ENCODE results near the gene HBM.
"Not testable (repeated sequence)": the region's sequence is repeated elsewhere in the genome, so short reads cannot be mapped to it uniquely, and the experiment has no call there.

The HBM gene

GRCh38 chr16:180681-181564 is 15.1 kb downstream of the HBM start:
- Mint-ChIP-seq H3K4me3 (peak overlapping the region; percentile 64), H3K27me3 (peaks cover 9% of the 10 kb centered on the region), H3K27ac (no peak overlapping the region), H3K4me1 (ENCODE audit: low read depth) (peaks cover 6% of the 10 kb centered on the region), H3K9me3 (ENCODE audit: low read depth) (no peaks in the 10 kb centered on the region), H3K36me3 (no peaks in the 10 kb centered on the region)

- Mint-ChIP-seq H3K36me3 (no peaks in the 10 kb centered on the region), H3K27me3 (peaks cover 9% of the 10 kb centered on the region), H3K9me3 (ENCODE audit: low read depth) (no peaks in the 10 kb centered on the region), H3K27ac (no peak overlapping the region), H3K4me3 (peak overlapping the region; percentile 23), H3K4me1 (ENCODE audit: low read depth) (peaks cover 6% of the 10 kb centered on the region)
Measured at GRCh38 chr16:181565-182021, 15.8 kb downstream of the HBM start.

- H3K4me1 Mint-ChIP-seq (ENCODE audit: low read depth), result peaks cover 3% of the 10 kb centered on the region
- no peaks in the 10 kb centered on the region for H3K9me3 Mint-ChIP-seq (ENCODE audit: low read depth)
- no peak overlapping the region for H3K27ac Mint-ChIP-seq
- H3K36me3 Mint-ChIP-seq, result no peaks in the 10 kb centered on the region
- H3K4me3 Mint-ChIP-seq, result no peak overlapping the region
- H3K27me3 Mint-ChIP-seq, result peaks cover 3% of the 10 kb centered on the region
Measured at GRCh38 chr16:183005-183404, 17.2 kb downstream of the HBM start.

DNA sequence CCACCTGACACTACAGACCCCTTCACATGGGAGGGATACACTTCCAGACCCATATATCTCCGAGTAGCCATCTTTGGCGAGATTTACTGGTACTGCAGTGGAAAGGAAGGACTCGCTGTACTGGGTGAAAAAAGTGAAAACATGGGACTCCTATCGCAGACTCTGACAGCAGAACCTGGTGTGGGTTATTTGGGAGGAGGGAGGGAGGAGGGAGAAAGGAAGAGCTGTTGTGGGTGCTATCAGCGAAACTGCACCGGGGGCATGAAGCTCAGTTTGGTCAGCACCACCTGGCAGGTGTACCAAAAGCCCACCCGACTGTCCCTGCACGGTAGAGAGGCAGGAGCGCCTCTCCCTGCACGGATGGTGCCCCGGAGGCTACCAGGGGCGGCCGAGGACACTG is 19.4 kb downstream of the HBM start:
- Mint-ChIP-seq H3K4me1 (ENCODE audit: low read depth) (peaks cover 12% of the 10 kb centered on the region), H3K36me3 (no peaks in the 10 kb centered on the region), H3K9me3 (ENCODE audit: low read depth) (no peaks in the 10 kb centered on the region), H3K4me3 (no peak overlapping the region), H3K27me3 (no peaks in the 10 kb centered on the region), H3K27ac (no peak overlapping the region)

DNA sequence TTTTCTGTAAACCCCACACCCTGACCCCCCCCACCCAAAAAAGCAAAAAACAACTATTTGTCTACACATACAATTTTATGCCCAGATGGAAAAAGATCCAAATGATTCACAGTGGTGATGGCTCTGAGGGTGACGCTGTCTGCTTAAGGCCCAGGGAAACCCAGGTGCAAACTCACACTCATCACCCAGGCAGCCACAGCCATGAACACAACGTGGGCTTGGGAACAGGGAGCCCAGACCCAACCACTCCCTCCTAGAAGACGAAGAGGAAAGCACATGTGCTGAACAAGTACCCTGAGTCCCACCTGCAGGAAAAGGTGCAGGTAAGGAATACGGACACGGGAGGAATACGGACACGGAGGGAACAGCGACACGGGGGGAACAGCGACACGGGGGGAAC is 19.9 kb downstream of the HBM start:
- H3K27me3 Mint-ChIP-seq, result no peaks in the 10 kb centered on the region
- peaks cover 12% of the 10 kb centered on the region for H3K4me1 Mint-ChIP-seq (ENCODE audit: low read depth)
- no peaks in the 10 kb centered on the region for H3K36me3 Mint-ChIP-seq
- H3K27ac Mint-ChIP-seq, result no peak overlapping the region
- H3K9me3 Mint-ChIP-seq (ENCODE audit: low read depth), result no peaks in the 10 kb centered on the region
- no peak overlapping the region for H3K4me3 Mint-ChIP-seq

GRCh38 chr16:187330-187729 is 21.6 kb downstream of the HBM start:
- Mint-ChIP-seq H3K9me3 (ENCODE audit: low read depth) (no peaks in the 10 kb centered on the region), H3K4me1 (ENCODE audit: low read depth) (peaks cover 12% of the 10 kb centered on the region), H3K27me3 (no peaks in the 10 kb centered on the region), H3K4me3 (no peak overlapping the region), H3K27ac (no peak overlapping the region), H3K36me3 (no peaks in the 10 kb centered on the region)

GRCh38 chr16:188674-189073 is 22.9 kb downstream of the HBM start:
- H3K36me3 Mint-ChIP-seq, result no peaks in the 10 kb centered on the region
- H3K4me1 Mint-ChIP-seq (ENCODE audit: low read depth), result peaks cover 12% of the 10 kb centered on the region
- H3K4me3 Mint-ChIP-seq, result no peak overlapping the region

DNA sequence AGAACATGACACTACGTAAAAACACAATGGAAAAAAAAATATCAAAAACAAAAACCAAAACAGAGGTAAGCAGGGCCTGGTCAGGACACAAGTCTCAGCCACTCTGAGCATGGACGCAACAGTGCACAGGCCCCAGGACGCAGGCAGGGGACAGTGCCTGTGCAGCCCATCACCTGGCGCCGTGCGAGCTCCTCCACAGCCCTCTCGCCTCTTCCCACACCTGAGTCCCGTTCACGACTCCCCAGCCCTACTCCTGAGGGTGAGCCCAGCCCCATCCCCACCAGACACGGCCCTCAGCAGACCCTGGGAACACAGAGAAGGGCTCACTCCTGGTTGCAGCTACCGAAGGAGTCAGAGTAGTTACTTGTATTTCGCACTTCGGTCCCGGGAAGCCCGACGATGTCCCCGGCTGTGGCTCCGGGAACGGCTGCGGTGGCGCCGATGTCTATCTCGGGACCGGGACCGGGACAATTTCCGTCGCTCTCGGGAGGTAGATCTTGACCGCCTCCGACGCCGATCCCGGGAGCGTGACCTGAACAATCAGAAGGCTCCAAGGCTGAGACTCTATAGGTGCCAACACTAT is 23.9 kb downstream of the HBM start:
- Mint-ChIP-seq H3K4me1 (ENCODE audit: low read depth) (peaks cover 12% of the 10 kb centered on the region), H3K27ac (no peak overlapping the region), H3K9me3 (ENCODE audit: low read depth) (no peaks in the 10 kb centered on the region), H3K27me3 (no peaks in the 10 kb centered on the region), H3K36me3 (no peaks in the 10 kb centered on the region), H3K4me3 (no peak overlapping the region)

More at GRCh38 chr16:188674-189073, 22.9 kb downstream of the HBM start:
- H3K27ac Mint-ChIP-seq, result no peak overlapping the region
- H3K27me3 Mint-ChIP-seq, result no peaks in the 10 kb centered on the region
- no peaks in the 10 kb centered on the region for H3K9me3 Mint-ChIP-seq (ENCODE audit: low read depth)

DNA sequence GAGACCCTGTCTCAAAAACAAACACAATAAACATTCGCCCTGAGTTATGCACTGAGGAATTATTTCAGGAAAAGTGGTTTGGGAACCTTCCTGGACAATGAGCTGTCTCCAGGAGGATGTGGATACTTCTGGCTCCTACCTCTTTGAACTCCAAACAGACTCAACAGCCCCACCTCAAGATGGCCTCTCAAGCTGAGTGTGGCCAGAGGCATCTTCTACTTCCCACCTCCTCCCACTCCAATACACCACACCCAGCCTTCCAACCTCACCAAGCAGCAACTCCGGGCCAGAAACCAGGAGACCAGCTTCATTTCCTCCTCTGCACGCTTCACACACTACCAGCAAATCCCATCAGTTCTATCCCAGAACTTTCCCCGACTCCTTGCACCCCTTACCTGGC is 26.1 kb downstream of the HBM start:
- Mint-ChIP-seq H3K4me3 (no peak overlapping the region), H3K27me3 (no peaks in the 10 kb centered on the region), H3K27ac (no peak overlapping the region), H3K4me1 (ENCODE audit: low read depth) (peaks cover 12% of the 10 kb centered on the region), H3K36me3 (no peaks in the 10 kb centered on the region), H3K9me3 (ENCODE audit: low read depth) (no peaks in the 10 kb centered on the region)

DNA sequence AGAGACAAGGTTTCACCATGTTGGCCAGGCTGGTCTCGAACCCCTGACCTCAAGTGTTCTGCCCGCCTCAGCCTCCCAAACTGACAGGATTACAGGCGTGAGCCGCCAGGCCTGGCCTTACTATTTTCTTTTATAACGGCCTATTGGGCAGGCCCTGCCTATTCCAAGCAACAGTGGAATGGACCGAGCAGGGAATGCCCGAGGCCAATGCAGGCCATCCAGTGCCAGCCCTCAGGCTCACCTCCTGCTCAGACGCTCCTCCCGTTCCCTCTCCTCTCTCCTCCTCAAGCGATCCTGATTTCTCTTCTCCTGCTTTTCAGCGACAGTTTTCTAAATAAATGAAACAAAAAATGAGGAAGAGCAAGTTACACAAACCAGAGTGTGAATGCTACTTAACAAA is 26.9 kb downstream of the HBM start:
- no peaks in the 10 kb centered on the region for H3K27me3 Mint-ChIP-seq
- no peaks in the 10 kb centered on the region for H3K9me3 Mint-ChIP-seq (ENCODE audit: low read depth)
- no peak overlapping the region for H3K27ac Mint-ChIP-seq
- no peaks in the 10 kb centered on the region for H3K36me3 Mint-ChIP-seq
- no peak overlapping the region for H3K4me3 Mint-ChIP-seq
- peaks cover 10% of the 10 kb centered on the region for H3K4me1 Mint-ChIP-seq (ENCODE audit: low read depth)

GRCh38 chr16:193441-193840 is 27.7 kb downstream of the HBM start:
- H3K4me1 Mint-ChIP-seq (ENCODE audit: low read depth), result peaks cover 10% of the 10 kb centered on the region
- no peaks in the 10 kb centered on the region for H3K36me3 Mint-ChIP-seq
- H3K4me3 Mint-ChIP-seq, result no peak overlapping the region
- H3K27me3 Mint-ChIP-seq, result no peaks in the 10 kb centered on the region
- no peak overlapping the region for H3K27ac Mint-ChIP-seq
- H3K9me3 Mint-ChIP-seq (ENCODE audit: low read depth), result no peaks in the 10 kb centered on the region

GRCh38 chr16:194516-194915 is 28.7 kb downstream of the HBM start:
- H3K27me3 Mint-ChIP-seq, result no peaks in the 10 kb centered on the region
- H3K9me3 Mint-ChIP-seq (ENCODE audit: low read depth), result no peaks in the 10 kb centered on the region
- peaks cover 2% of the 10 kb centered on the region for H3K4me1 Mint-ChIP-seq (ENCODE audit: low read depth)
- no peak overlapping the region for H3K4me3 Mint-ChIP-seq
- no peaks in the 10 kb centered on the region for H3K36me3 Mint-ChIP-seq
- no peak overlapping the region for H3K27ac Mint-ChIP-seq

DNA sequence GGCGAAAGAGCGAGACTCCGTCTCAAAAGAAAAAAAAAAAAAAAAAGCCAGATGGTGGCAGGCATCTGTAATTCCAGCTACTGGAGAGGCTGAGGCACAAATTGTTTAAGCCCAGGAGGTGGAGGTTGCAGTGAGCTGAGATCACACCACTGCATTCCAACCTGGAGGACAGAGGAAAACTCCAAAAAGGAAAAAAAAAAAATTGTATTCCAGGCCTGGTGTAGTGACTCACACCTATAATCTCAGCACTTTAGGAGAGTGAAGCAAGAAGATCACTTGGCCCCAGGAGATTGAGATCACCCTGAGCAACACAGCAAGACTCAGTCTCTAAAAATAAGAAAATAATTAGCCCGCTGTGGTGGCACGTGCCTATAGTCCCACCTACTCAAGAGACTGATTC is 34.6 kb downstream of the HBM start:
- Mint-ChIP-seq H3K4me1 (ENCODE audit: low read depth) (no peaks in the 10 kb centered on the region), H3K4me3 (no peak overlapping the region), H3K9me3 (ENCODE audit: low read depth) (no peaks in the 10 kb centered on the region), H3K27me3 (no peaks in the 10 kb centered on the region), H3K27ac (no peak overlapping the region), H3K36me3 (no peaks in the 10 kb centered on the region)

- no peak overlapping the region for H3K27ac Mint-ChIP-seq
- no peak overlapping the region for H3K4me3 Mint-ChIP-seq
- no peaks in the 10 kb centered on the region for H3K27me3 Mint-ChIP-seq
- H3K4me1 Mint-ChIP-seq (ENCODE audit: low read depth), result peaks cover 2% of the 10 kb centered on the region
- peaks cover 2% of the 10 kb centered on the region for H3K36me3 Mint-ChIP-seq
- H3K9me3 Mint-ChIP-seq (ENCODE audit: low read depth), result no peaks in the 10 kb centered on the region
Measured at GRCh38 chr16:203246-203645, 37.5 kb downstream of the HBM start.

GRCh38 chr16:204046-204445 is 38.3 kb downstream of the HBM start:
- not testable (repeated sequence) for H3K4me1 Mint-ChIP-seq (ENCODE audit: low read depth); H3K27ac Mint-ChIP-seq; H3K36me3 Mint-ChIP-seq; H3K27me3 Mint-ChIP-seq; H3K4me3 Mint-ChIP-seq; H3K9me3 Mint-ChIP-seq (ENCODE audit: low read depth)

DNA sequence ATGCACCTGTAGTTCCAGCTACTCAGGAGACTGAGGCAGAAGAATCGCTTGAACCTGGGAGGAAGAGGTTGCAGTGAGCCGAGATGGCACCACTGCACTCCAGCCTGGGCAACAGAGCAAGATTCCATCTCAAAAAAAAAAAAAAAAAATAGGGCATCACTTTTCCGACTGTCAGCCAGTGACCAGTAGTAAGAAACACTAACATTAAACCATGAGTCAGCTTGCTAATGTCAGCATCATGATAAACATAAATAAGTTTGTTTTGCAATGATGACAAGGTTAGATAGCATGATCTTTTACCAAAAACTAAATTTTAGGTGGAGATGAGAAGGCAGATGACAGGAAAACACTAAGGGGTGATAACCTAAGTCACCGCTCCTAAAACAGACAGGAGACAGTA is 43.6 kb downstream of the HBM start:
- peaks cover 12% of the 10 kb centered on the region for H3K4me1 Mint-ChIP-seq (ENCODE audit: low read depth)

More for the DNA sequence above, 43.6 kb downstream of the HBM start:
- H3K27me3 Mint-ChIP-seq; H3K4me3 Mint-ChIP-seq; H3K27ac Mint-ChIP-seq; H3K36me3 Mint-ChIP-seq; H3K9me3 Mint-ChIP-seq (ENCODE audit: low read depth): not testable (repeated sequence)

Measured in activated naive CD8-positive, alpha-beta T cell (primary cell).